ENCODE measurements around the gene CLTCL1.

DNA sequence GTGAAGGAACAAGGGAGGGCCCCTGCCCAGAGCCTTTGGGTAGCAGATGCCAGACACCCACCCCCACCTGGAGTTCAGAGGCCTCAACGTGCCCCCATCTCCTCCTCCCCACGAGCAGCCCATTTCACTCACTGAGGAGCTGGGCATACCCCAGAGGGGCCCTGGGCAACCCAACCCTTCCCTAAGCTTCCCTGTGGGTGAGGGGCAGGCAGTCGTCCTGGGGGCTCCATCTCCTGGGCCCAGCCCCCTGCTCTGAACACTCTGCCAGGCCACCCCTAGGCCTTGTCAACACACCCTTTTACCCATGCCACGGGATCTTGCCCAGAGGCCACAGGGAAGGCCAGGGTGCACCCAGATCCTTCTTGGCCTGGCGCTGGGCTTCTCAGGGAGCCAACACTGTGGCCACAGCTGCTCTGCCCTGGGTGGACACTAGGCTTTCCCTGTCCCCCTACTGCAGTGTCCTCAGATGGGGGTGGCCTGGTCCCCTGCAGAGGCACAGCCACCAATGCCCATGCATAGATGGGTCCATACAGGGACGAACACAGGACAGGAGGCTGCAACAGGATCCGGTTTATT lies 116.4 kb downstream of the CLTCL1 start:
- no peak for TF ChIP-seq FOXK2 (IDR thresholded peaks at IDR 0.05)
- TF ChIP-seq TARDBP (IDR thresholded peaks at IDR 0.05): no peak
- TF ChIP-seq SUZ12 (IDR thresholded peaks at IDR 0.05): no peak
- TF ChIP-seq SP1 (IDR thresholded peaks at IDR 0.05): no peak

Measured in HEK293T (cell line).